Hepatocyte (in vitro differentiated cells): ENCODE measurements around the gene PPIG. TPM values are rescaled to one million over a fixed set of nuclear protein-coding genes. Genes with fewer than 3 reads are reported as not detected.
A peak's percentile ranks its signal among the peaks of the same experiment; 100 is the strongest.

Experiments used
- DNase-seq: peaks from one replicate; pipeline ENCODE4 v3.0.0-alpha.2; 2016; ENCODE audit warnings: low spot score
- H2AFZ ChIP-seq: fragments of 200-600 bp; sonication (generic); 2 replicates; pipeline ENCODE4 v1.6.0; 2016; ENCODE audit warnings: antibody characterized with exemption, mild to moderate bottlenecking
- H3K27ac ChIP-seq: fragments of 200-600 bp; sonication (generic); 2 replicates; pipeline ENCODE4 v1.5.1; 2016; ENCODE audit warnings: mild to moderate bottlenecking
- H3K27me3 ChIP-seq: fragments of 200-600 bp; sonication (generic); 2 replicates; pipeline ENCODE4 v1.6.1; 2016
- H3K36me3 ChIP-seq: fragments of 200-600 bp; sonication (generic); replicated peaks from 2 replicates; pipeline ENCODE4 v1.5.1; 2016; ENCODE audit warnings: low read depth; ENCODE audit not compliant: insufficient read depth
- H3K4me1 ChIP-seq: fragments of 200-600 bp; sonication (generic); 2 replicates; pipeline ENCODE4 v1.5.1; 2016; ENCODE audit warnings: mild to moderate bottlenecking, moderate library complexity; ENCODE audit not compliant: insufficient read depth
- H3K4me2 ChIP-seq: fragments of 200-600 bp; sonication (generic); 2 replicates; pipeline ENCODE4 v1.6.0; 2016
- H3K4me3 ChIP-seq: fragments of 200-600 bp; sonication (generic); 2 replicates; pipeline ENCODE4 v1.5.1; 2016; ENCODE audit warnings: mild to moderate bottlenecking
- H3K79me2 ChIP-seq: fragments of 200-600 bp; sonication (generic); 2 replicates; pipeline ENCODE4 v1.6.0; 2017; ENCODE audit warnings: mild to moderate bottlenecking
- H3K9me2 ChIP-seq: fragments of 200-600 bp; sonication (generic); replicated peaks from 2 replicates; pipeline ENCODE4 v1.6.0; 2017; ENCODE audit warnings: mild to moderate bottlenecking; ENCODE audit not compliant: insufficient read depth
- H3K9me3 ChIP-seq: fragments of 200-600 bp; sonication (generic); 2 replicates; pipeline ENCODE4 v1.5.1; 2016; ENCODE audit warnings: low read depth, mild to moderate bottlenecking
- H4K20me1 ChIP-seq: fragments of 200-600 bp; sonication (generic); 2 replicates; pipeline ENCODE4 v1.6.0; 2016; ENCODE audit warnings: mild to moderate bottlenecking; ENCODE audit not compliant: insufficient read depth, poor library complexity, severe bottlenecking
- EZH2 ChIP-seq: fragments of 200-600 bp; sonication (generic); IDR thresholded peaks from 2 replicates; pipeline ENCODE4 v1.6.1; 2016; ENCODE audit warnings: antibody characterized with exemption, mild to moderate bottlenecking, borderline replicate concordance
- EZH2phosphoT487 ChIP-seq: fragments of 200-600 bp; sonication (generic); IDR thresholded peaks from one replicate; pipeline ENCODE4 v1.6.1; 2018; ENCODE audit warnings: antibody characterized with exemption, mild to moderate bottlenecking, low read depth, moderate library complexity; ENCODE audit not compliant: unreplicated experiment, severe bottlenecking
- WGBS: methylation state at CpG from one replicate; pipeline ENCODE4 v1.1.6; 2016; ENCODE audit warnings: low lambda C conversion rate; ENCODE audit errors: missing lambda C conversion rate; 5-methylcytosine and 5-hydroxymethylcytosine counted together
- polyA plus RNA-seq: library from polyadenylated mRNA; unstranded; fragments of >200 nt; fragmentation: Nextera tagmentation; extraction: Ambion mirVana; gene quantifications from 2 replicates; pipeline ENCODE4 v1.2.1, GENCODE V29; 2016
- total RNA-seq: library from RNA; depleted of rRNA; stranded (reverse); fragments of >200 nt; gene quantifications from 2 replicates; pipeline ENCODE4 v1.2.3, GENCODE V29; 2014
- TF ChIP-seq, protein P1 (sequence below): fragments of 200-600 bp; sonication (generic); IDR thresholded peaks from 2 replicates; pipeline ENCODE4 v1.5.1; 2016; ENCODE audit warnings: antibody characterized with exemption, mild to moderate bottlenecking; ENCODE audit not compliant: poor library complexity

The PPIG gene
- total and polyA plus RNA-seq, 2 experiments from 2014 or later, result 37.4 to 68.1 TPM

DNA sequence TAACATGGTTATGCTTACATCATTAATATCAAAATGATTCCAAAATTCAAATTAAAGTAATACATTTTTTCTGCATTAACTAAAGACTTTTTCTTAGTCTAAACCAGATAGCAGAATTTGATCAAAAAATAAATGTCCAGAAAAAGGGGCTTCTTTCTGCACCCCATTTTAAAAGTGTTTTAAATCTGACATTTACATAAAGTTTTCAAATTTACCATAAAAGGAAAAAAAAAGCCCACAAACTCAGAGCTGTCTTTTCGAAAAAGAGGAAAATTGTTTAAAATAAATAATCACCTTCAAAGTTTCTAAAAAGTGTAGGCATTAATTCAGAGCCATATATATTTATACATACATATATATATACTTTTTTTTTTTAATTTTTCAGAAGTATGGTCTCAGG lies 12.0 kb upstream of the PPIG start:
- Histone ChIP-seq H3K4me1 (no peaks in the 10 kb centered on the region), H3K36me3 (no peaks in the 10 kb centered on the region), H3K27me3 (no peaks in the 10 kb centered on the region), H4K20me1 (no peaks in the 10 kb centered on the region), H3K27ac (no peak overlapping the region), H3K79me2 (peaks cover 38% of the 10 kb centered on the region), H3K4me2 (peak overlapping the region; percentile 92), H3K9me2 (no peaks in the 10 kb centered on the region), H2AFZ (no peak overlapping the region), H3K4me3 (no peak overlapping the region), H3K9me3 (no peaks in the 10 kb centered on the region)
- TF ChIP-seq EZH2phosphoT487 (no peak), EZH2 (no peak)
- TF ChIP-seq, protein P1, sequence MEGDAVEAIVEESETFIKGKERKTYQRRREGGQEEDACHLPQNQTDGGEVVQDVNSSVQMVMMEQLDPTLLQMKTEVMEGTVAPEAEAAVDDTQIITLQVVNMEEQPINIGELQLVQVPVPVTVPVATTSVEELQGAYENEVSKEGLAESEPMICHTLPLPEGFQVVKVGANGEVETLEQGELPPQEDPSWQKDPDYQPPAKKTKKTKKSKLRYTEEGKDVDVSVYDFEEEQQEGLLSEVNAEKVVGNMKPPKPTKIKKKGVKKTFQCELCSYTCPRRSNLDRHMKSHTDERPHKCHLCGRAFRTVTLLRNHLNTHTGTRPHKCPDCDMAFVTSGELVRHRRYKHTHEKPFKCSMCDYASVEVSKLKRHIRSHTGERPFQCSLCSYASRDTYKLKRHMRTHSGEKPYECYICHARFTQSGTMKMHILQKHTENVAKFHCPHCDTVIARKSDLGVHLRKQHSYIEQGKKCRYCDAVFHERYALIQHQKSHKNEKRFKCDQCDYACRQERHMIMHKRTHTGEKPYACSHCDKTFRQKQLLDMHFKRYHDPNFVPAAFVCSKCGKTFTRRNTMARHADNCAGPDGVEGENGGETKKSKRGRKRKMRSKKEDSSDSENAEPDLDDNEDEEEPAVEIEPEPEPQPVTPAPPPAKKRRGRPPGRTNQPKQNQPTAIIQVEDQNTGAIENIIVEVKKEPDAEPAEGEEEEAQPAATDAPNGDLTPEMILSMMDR, result no peak
- no peak for DNase-seq
- 86% methylated on average over 1 of the region's 1 CpG for whole genome bisulfite sequencing

DNA sequence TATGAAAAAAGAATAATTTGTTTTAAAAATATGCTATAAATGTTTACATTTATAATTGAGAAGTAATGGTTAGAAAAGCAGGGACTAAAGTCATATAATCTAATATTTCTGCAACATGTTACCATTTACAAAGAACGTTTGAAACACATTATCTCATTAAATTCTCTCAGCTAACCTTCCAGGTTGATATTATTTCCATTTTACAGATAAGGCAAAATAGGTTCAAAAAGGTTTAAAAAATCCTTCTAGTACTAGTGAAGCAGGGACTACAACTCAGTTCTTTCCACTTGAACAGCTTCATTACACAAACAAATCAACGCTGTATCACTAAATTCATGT lies 11.4 kb upstream of the PPIG start:
- Histone ChIP-seq H3K27me3 (no peaks in the 10 kb centered on the region), H3K4me2 (peak overlapping the region; percentile 92), H3K4me1 (no peaks in the 10 kb centered on the region), H3K9me2 (no peaks in the 10 kb centered on the region), H3K27ac (peak overlapping the region; percentile 14), H3K9me3 (no peaks in the 10 kb centered on the region), H4K20me1 (no peaks in the 10 kb centered on the region), H2AFZ (peak overlapping the region; percentile 59), H3K79me2 (peaks cover 38% of the 10 kb centered on the region), H3K4me3 (peak overlapping the region; percentile 56), H3K36me3 (no peaks in the 10 kb centered on the region)
- no peak for DNase-seq
- 12% methylated on average over 2 of the region's 2 CpGs for WGBS
- no peak for TF ChIP-seq EZH2
- TF ChIP-seq EZH2phosphoT487, result no peak
- TF ChIP-seq, protein P1, result no peak

DNA sequence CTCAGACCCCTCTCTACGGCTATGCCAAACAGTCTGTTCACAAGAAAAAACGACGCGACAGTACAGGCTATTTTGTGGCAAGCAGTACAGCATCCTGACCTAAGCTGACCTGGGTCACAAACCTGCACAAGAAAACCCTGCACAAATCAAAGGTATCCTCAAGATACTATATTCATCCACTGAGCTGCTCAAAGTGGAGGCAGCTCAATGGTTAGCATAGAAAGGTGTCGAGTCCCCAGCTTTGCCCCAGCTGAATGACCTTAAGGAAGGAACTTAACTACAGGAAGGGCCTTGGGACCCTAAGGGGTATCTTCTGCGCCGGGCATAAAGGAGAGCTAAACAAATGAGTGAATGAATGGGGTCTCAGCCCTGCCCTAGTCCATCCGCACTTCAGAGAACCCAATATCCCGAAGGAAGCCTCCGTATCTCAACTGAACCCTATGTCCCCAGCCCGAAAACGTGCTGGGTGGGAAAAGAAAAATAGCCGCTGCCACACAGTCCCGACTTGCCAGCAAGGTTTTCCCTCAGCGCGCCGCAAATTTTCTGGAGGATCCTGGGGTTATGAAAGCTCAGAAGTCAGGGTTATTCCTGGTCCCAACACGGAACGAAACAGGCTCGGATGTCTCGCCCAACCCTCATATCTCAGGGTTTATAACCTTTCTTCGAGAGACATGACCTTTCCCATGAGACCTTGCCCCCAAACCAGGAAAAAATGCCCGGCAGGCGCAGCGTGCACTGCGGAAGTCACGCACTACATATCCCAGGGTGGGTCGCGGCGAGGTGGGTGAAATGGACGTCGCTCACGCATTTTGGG lies 10.8 kb upstream of the PPIG start, which contains the start of gene FASTKD1:
Gene FASTKD1, minus strand, starts transcription at position 706 of the 814 bp plus-strand sequence. CDS start 1,836 bp downstream, outside the sequence.
- Histone ChIP-seq H3K9me2 (no peaks in the 10 kb centered on the region), H3K4me2 (peak within 1 kb of the TSS; percentile 92), H3K27me3 (no peaks in the 10 kb centered on the region), H3K4me3 (peak within 1 kb of the TSS; percentile 56), H4K20me1 (no peaks in the 10 kb centered on the region), H3K9me3 (no peaks in the 10 kb centered on the region), H3K4me1 (no peaks in the 10 kb centered on the region), H2AFZ (peak within 1 kb of the TSS; percentile 59), H3K79me2 (peaks cover 38% of the 10 kb centered on the region), H3K27ac (peak within 1 kb of the TSS; percentile 14), H3K36me3 (no peaks in the 10 kb centered on the region)
- DNase-seq, result peak; percentile 91
- TF ChIP-seq EZH2 (no peak), EZH2phosphoT487 (no peak)
- TF ChIP-seq, protein P1, result no peak
- under 1% methylated on average over 33 of the region's 33 CpGs for WGBS
